ENCODE measurements around the gene NAPEPLD.

DNA sequence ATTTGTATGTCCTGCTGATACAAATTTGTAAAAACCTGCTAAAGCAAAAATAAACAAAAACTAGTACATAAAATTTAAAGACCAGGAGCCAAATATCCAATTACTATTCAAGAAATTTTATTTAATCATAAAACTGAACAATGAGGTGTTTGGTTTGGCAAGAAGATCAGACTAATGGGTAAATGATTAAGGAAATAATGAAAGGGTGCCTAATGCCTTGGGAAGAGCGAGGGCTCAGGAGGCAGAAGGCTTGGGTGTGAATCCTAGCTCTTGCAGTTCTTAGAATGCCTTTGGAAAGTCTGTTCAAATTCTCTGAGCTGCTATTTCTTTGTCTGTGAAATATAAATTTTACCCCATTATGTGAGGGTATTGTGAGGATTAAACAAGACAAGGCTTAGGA, 32.4 kb downstream of the NAPEPLD start:
- TF ChIP-seq, protein P1, sequence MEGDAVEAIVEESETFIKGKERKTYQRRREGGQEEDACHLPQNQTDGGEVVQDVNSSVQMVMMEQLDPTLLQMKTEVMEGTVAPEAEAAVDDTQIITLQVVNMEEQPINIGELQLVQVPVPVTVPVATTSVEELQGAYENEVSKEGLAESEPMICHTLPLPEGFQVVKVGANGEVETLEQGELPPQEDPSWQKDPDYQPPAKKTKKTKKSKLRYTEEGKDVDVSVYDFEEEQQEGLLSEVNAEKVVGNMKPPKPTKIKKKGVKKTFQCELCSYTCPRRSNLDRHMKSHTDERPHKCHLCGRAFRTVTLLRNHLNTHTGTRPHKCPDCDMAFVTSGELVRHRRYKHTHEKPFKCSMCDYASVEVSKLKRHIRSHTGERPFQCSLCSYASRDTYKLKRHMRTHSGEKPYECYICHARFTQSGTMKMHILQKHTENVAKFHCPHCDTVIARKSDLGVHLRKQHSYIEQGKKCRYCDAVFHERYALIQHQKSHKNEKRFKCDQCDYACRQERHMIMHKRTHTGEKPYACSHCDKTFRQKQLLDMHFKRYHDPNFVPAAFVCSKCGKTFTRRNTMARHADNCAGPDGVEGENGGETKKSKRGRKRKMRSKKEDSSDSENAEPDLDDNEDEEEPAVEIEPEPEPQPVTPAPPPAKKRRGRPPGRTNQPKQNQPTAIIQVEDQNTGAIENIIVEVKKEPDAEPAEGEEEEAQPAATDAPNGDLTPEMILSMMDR (conservative IDR thresholded peaks at IDR 0.05): no peak
- no peak for TF ChIP-seq ZFX (IDR thresholded peaks at IDR 0.05)
